Stimulated activated naive CD8-positive, alpha-beta T cell treated with anti-CD3 and anti-CD28 coated beads, Interleukin-15, amount 100 ng/mL, for 72 hours (primary cell): ENCODE data around the gene EDIL3.

ENCODE experiments used
- ATAC-seq: fragments of 150-1000 bp; cut with Tn5 transposase; 2 replicates; pipeline ENCODE4 v1.10.0; 2021; ENCODE audit warnings: mild to moderate bottlenecking, moderate library complexity
- DNase-seq, 2 donors: peaks; one replicate each; pipeline ENCODE4 v3.0.0; 2021 to 2022
- H3K27ac Mint-ChIP-seq, 2 donors: one replicate each; pipeline ENCODE4 v1.8.0; 2022; ENCODE audit warnings: mild to moderate bottlenecking in 2 of 2, mixed read lengths in 2 of 2, moderate library complexity in 2 of 2
- H3K27me3 Mint-ChIP-seq: one replicate; pipeline ENCODE4 v1.8.0; 2022; ENCODE audit warnings: mixed read lengths
- H3K4me1 Mint-ChIP-seq: one replicate; pipeline ENCODE4 v1.8.0; 2022; ENCODE audit warnings: mild to moderate bottlenecking, mixed read lengths
- H3K4me3 Mint-ChIP-seq, 2 donors: one replicate each; pipeline ENCODE4 v1.8.0; 2022; ENCODE audit warnings: mild to moderate bottlenecking in 2 of 2, mixed read lengths in 2 of 2, moderate library complexity in 1 of 2
- H3K9me3 Mint-ChIP-seq, 2 donors: one replicate each; pipeline ENCODE4 v1.8.0; 2022; ENCODE audit warnings: mixed read lengths in 2 of 2

Gene EDIL3, protein sequence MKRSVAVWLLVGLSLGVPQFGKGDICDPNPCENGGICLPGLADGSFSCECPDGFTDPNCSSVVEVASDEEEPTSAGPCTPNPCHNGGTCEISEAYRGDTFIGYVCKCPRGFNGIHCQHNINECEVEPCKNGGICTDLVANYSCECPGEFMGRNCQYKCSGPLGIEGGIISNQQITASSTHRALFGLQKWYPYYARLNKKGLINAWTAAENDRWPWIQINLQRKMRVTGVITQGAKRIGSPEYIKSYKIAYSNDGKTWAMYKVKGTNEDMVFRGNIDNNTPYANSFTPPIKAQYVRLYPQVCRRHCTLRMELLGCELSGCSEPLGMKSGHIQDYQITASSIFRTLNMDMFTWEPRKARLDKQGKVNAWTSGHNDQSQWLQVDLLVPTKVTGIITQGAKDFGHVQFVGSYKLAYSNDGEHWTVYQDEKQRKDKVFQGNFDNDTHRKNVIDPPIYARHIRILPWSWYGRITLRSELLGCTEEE

DNA sequence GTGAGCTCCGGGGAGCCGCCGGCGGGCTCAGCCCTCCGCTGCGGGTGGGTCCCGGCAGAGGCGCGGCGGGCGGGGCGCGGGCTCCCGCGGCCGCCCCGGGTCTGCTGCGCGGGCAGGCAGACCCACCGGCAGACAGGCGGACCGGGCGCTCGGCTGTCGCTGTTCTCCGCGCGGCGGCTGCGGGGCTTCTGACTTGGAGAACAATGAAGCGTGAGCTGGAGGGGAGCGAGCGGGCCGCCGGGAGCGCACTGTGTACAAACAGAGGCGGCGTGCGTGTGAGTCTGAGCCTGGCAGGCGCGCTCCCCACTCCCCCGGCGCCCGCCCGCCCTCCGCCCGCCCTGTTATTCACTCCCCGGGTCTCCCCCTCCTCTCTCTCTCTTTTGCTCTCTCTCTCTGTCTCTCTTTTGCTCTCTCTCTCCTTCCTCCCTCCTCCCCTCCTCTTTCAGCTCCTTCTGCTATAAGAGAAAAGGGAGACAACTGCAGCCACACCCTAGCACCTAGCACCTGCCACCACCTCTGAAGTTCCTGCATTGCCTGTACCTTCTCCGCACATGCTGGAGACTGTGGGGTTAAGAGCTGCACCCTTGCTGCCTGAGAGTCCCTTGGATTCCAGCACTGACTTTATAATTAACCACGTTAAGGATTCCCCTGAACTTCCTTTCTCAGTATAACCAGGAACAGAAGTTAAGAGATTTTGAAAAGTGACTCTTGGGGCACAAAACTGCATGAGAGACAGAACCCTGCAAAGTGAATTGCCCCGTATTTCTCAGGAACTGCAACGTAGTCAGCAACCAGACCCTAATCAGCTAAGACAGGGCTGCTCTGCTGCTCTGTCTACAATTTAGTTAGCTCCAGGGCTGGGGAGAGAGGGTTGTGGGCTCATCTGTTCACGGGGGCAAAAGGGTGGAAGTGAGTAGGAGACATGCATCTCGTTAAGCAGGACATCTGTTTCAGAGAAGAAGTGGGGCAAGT lies at the start of gene EDIL3:
EDIL3 (minus strand) TSS at position 277 of the 972 bp plus-strand sequence. CDS start 506 bp downstream, outside the sequence.
- H3K4me3 Mint-ChIP-seq = peak within 1 kb of the TSS; percentile 31 to 32
- DNase-seq (no peak), ATAC-seq (peak; percentile 35)
- no peak within 1 kb of the TSS for H3K27ac Mint-ChIP-seq
- no peaks in the 10 kb centered on the region for H3K9me3 Mint-ChIP-seq
- peaks cover 24% of the 10 kb centered on the region for H3K4me1 Mint-ChIP-seq
- H3K27me3 Mint-ChIP-seq = peaks cover 52% of the 10 kb centered on the region

DNA sequence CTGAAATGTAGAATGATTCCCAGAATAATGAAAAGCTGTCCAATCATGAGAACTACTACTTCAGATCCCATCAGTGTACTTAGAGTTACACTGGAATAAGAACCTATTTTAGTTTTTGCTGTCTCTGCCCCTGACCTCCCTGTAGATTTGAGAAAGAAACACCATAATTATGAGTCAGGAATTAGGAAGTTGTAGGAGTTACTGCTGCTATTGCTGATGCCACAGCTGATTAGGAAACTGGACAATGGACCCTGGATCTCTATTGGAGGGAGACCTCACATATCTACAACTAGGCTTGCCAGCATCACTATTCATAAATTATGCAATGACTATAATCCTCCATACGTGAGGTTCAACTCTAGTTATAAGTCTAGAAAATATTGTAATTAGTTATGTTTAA lies 48.8 kb upstream of the EDIL3 start:
- DNase-seq (no peak), ATAC-seq (no peak)
- no peak overlapping the region for H3K27ac Mint-ChIP-seq
- no peaks in the 10 kb centered on the region for H3K9me3 Mint-ChIP-seq
- no peak overlapping the region for H3K4me3 Mint-ChIP-seq
- no peaks in the 10 kb centered on the region for H3K27me3 Mint-ChIP-seq
- H3K4me1 Mint-ChIP-seq = no peaks in the 10 kb centered on the region

DNA sequence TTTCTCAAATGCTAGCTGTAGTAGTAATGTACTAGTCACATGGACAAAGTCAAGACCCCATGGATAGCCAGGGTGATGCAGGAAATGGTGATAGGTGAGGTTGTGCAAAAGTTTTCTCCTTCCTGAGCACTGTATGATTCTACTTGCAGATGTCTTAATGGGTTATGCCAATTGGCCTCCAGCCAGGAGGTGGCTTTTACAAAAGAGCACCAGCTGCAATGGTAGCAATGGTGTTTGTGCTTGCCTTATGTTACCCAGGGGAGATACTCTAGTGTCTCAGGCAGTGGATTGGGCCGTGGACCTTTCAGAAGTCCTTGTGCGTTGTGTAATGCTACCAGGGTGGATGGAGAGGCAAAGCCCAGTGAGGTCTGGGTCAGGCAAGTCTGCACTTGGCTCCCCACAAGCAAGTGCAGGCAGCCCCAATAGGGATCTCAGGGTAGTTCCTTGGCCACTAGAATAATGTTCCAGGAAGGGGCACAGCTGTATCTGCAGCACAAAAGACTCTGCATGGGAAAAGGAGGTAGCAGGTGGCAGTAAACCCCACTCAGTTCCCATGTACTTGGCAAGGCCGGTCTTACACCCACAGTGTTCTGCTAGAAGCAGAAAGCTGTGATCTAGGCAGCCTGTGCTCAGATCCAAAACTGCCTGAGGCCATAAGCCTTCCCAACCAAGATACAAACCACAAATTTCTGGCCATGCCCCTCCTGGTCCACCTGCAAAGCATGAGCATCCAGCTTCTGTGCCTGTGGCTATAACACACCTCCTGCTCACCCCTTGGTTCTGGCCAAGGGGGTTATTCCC lies 46.4 kb upstream of the EDIL3 start:
- ATAC-seq = peak; percentile 9
- Mint-ChIP-seq H3K4me1 (no peaks in the 10 kb centered on the region), H3K9me3 (no peaks in the 10 kb centered on the region), H3K27ac (no peak overlapping the region), H3K27me3 (no peaks in the 10 kb centered on the region), H3K4me3 (no peak overlapping the region)
- DNase-seq = no peak

DNA sequence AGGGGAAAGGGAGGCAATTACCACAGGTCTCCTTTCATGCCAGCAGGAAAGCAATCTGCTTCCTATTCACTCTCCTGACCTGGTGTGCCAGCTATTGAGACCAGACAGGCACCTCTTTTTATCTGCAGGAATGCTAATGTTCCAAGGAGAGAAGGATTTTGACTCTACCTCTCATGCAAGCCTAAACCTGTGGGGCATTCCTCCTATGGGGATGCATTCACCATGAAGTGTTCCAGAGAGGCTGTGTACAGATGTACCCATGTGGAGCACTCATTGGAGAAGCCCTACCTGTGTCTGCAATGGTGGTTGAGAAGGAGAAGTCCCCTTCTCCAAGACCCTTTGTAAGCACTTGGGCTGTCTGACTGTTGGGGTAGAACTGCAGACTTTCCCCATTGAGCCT lies 45.4 kb upstream of the EDIL3 start:
- Mint-ChIP-seq H3K27ac (no peak overlapping the region), H3K9me3 (no peaks in the 10 kb centered on the region), H3K4me1 (no peaks in the 10 kb centered on the region), H3K4me3 (no peak overlapping the region), H3K27me3 (no peaks in the 10 kb centered on the region)
- DNase-seq (no peak), ATAC-seq (no peak)

DNA sequence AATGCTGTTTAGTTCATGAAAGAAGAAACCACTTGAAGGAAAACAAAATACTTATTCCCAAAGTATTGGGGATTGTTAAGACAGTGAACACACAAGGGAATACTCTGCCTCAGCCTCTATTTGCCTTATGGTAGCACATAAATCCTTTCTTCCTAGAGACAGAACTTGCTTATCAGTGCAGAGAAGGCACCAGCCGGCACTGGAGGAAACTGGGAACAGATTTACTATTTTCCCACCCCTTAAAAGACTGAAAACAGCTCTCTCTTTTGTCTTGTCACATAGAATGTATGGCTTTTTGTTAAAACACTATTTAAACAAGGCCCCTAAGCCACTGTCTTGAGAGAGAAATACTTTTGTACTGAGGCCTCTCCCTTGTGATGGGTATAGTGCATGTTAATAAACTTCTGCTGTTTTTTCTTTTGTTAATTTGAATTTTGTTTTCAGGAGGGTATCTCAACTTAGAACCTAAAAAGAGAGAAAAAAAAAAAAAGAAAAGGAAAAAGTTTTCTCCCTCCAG lies 40.7 kb upstream of the EDIL3 start:
- DNase-seq (no peak), ATAC-seq (no peak)
- H3K27me3 Mint-ChIP-seq = no peaks in the 10 kb centered on the region
- H3K27ac Mint-ChIP-seq = no peak overlapping the region
- no peak overlapping the region for H3K4me3 Mint-ChIP-seq
- H3K9me3 Mint-ChIP-seq = peaks cover 6 to 7% of the 10 kb centered on the region in 2 donors
- H3K4me1 Mint-ChIP-seq = no peaks in the 10 kb centered on the region

DNA sequence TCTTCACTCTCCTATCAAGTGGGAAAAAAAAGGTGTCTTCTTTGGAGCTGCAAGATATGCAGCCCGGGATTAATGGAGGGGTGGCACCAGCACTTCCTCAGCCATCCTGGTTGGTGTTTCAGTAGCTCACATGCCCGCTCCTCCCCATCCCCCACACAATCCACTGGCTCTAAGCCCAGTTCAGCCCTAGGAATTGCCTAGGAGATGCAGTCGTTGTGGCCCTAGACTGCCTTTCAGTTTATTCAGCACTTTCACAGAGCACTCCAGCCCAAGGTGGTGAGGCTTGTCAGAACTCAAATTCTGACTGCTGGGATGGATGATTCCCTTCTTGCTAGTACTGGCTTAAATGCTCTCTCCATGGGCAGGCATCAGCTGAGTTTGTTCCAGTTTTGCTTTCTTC lies 35.1 kb upstream of the EDIL3 start:
- no peaks in the 10 kb centered on the region for H3K4me1 Mint-ChIP-seq
- no peaks in the 10 kb centered on the region for H3K27me3 Mint-ChIP-seq
- no peak overlapping the region for H3K27ac Mint-ChIP-seq
- H3K4me3 Mint-ChIP-seq = no peak overlapping the region
- DNase-seq (no peak), ATAC-seq (no peak)
- H3K9me3 Mint-ChIP-seq = peaks cover 4 to 5% of the 10 kb centered on the region in 2 donors

DNA sequence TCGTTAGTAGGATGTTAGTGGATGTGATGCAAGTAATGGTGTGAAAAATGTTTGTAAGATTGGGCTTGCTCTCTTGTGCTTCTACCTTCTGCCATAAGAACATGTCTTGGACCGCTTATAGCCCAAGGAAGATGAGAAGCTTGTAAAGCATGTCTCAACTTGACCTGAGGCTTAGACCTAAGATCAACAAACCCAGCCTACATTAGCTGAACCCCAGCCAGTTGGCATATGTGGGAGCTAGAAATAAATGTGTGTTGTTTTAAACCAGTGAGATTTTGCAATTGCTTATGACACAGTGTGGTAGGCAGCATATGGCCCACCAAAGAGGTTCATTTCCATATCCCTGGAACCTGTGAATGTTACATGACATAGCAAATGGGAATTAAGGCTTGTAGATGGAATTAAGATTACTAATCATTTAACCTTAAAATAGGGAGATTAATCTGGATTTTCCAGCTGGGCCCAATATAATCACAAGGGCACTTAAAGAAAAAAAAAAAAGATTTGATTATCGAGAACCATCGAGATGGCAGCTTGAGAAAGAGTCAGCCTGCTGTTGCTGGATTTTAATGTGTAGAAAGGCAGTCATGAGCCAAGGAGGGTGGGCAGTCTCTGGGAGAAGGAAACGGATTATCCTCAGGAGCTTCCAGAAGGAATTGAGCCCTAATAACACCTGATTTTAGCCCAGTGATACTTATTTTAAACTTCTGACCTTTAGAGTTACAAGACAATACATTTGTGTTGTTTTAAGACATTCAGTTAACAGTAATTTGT lies 27.3 kb upstream of the EDIL3 start:
- no peak for ATAC-seq

DNA sequence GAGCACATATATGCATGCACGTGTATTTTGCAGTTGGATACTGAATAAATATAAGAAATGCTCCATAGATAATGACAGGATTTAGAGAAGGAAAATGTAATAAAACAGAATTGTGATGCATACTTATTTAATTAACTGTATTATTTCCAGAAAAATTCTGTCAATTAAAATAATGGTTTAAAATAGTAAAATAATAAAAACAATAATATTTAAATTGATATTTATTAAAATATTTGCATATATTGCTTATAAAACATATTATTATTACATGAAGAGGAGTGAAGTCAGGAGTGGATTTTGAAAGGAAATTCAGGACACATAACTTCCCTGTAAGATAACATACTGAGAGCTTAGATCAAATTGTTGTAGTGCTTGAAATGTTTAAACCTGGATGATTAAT lies 21.4 kb upstream of the EDIL3 start:
- Mint-ChIP-seq H3K27me3 (no peaks in the 10 kb centered on the region), H3K27ac (no peak overlapping the region)

More for the DNA sequence above, 27.3 kb upstream of the EDIL3 start:
- DNase-seq = no peak
- no peaks in the 10 kb centered on the region for H3K27me3 Mint-ChIP-seq
- H3K9me3 Mint-ChIP-seq = no peaks in the 10 kb centered on the region
- no peak overlapping the region for H3K27ac Mint-ChIP-seq
- no peak overlapping the region for H3K4me3 Mint-ChIP-seq
- H3K4me1 Mint-ChIP-seq = no peaks in the 10 kb centered on the region

DNA sequence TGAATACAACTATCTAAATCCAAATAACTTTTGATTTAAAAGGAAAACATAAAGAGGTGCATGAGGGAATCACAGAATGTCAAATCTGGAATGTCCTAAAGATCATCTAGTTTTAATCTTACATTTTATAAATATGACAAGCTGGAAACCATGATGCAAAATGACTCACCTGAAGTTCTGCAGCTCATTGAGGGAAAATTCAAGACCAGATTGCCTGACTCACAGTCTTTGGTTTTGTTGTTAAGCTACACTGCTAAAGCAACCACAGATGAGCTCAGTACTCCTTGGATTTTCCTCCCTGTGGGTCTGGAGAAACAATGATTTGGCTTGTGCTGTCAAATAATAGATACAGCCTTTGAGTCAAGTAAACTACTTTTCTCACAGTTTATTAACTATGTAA lies 19.1 kb upstream of the EDIL3 start:
- no peak for DNase-seq
- no peaks in the 10 kb centered on the region for H3K27me3 Mint-ChIP-seq

More for the DNA sequence above, 21.4 kb upstream of the EDIL3 start:
- DNase-seq = no peak
- ATAC-seq = no peak
- H3K9me3 Mint-ChIP-seq = no peaks in the 10 kb centered on the region
- no peak overlapping the region for H3K4me3 Mint-ChIP-seq
- H3K4me1 Mint-ChIP-seq = no peaks in the 10 kb centered on the region

DNA sequence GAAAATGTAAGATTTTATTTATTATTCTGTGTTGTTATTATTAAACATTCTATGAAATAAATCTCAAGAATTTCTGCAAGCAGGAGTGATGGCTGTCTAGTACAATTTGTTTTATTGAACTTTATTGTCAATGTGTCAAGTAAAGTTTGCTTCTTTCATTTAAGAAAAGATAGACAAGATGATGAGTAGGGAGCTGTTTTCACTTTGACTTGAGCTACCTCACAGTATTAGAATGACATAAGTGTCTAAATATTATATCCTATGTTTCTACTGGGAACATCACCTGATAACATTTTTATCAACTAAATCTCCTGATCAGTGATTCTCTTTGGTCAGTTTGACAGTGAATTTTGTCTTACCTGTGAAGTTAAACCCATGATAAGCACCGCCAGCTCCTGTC lies 12.7 kb upstream of the EDIL3 start:
- Mint-ChIP-seq H3K27ac (no peak overlapping the region), H3K4me3 (no peak overlapping the region), H3K9me3 (peaks cover 0 to 3% of the 10 kb centered on the region in 2 donors), H3K4me1 (no peaks in the 10 kb centered on the region), H3K27me3 (no peaks in the 10 kb centered on the region)
- ATAC-seq (no peak), DNase-seq (no peak)

More for the DNA sequence above, 19.1 kb upstream of the EDIL3 start:
- Mint-ChIP-seq H3K9me3 (no peaks in the 10 kb centered on the region), H3K4me1 (no peaks in the 10 kb centered on the region), H3K4me3 (no peak overlapping the region), H3K27ac (no peak overlapping the region)
- no peak for ATAC-seq

DNA sequence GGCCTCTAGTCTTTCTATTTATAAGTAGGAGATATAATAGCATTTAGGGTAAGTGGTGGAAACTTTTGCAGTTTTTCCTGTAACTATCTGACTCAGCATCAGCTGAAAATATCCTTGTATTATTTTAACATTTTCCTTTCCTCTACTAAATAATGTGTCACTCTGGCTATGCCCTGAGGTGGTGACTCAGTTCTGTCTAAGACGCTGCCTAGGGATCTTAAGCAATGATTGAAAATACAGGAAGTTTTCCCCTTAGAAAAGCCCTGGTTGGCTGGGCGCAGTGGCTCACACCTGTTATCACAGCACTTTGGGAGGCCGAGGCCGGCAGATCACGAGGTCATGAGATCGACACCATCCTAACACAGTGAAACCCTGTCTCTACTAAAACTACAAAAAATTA lies 9.3 kb upstream of the EDIL3 start:
- ATAC-seq = no peak
- DNase-seq = no peak
- Mint-ChIP-seq H3K9me3 (peaks cover 0 to 3% of the 10 kb centered on the region in 2 donors), H3K27me3 (no peaks in the 10 kb centered on the region), H3K4me3 (no peak overlapping the region), H3K27ac (no peak overlapping the region), H3K4me1 (no peaks in the 10 kb centered on the region)

DNA sequence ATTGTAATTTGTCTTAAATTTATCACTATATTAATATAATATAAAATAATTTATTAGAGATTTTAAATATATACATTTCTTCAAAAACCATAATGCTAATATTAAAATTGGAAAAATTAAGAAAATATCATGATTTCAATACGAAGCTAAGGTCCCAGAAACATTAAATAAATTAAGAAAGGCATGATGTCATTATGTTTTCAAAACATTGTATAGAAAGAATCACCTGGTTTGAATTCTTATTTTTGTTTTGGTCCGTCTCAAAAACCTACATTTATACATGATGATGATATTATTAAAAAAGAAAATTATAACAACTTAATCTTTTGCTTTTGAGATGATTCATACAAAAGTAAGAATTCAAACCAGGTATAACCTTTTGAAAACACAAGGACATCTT lies 8.2 kb upstream of the EDIL3 start:
- H3K27ac Mint-ChIP-seq = no peak overlapping the region
- H3K27me3 Mint-ChIP-seq = no peaks in the 10 kb centered on the region
- DNase-seq (no peak), ATAC-seq (no peak)
- H3K4me1 Mint-ChIP-seq = no peaks in the 10 kb centered on the region
- H3K4me3 Mint-ChIP-seq = no peak overlapping the region
- peaks cover 0 to 3% of the 10 kb centered on the region in 2 donors for H3K9me3 Mint-ChIP-seq

DNA sequence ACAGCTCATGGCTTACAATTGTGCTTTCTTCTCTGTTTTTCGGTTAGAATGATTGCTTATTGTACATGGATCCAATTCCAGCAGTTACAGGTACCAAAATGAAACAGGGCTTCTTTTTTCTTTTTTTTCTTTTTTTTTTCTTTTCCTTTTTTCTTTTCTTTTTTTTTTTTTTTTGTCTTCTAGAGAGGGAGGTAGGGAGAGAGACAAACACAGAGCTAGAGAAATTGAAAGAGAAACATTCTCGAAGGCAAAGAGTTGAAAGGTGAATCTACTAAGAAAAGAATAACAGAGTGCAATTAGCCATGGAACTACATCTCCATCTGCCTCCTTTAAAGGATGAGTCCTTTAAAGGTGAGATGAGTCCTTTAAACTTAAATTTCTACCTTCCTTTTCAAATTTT lies 1.0 kb upstream of the EDIL3 start:
- Mint-ChIP-seq H3K4me1 (peaks cover 24% of the 10 kb centered on the region), H3K27me3 (peaks cover 52% of the 10 kb centered on the region), H3K4me3 (no peak overlapping the region), H3K27ac (no peak overlapping the region), H3K9me3 (no peaks in the 10 kb centered on the region)
- DNase-seq (no peak), ATAC-seq (no peak)

DNA sequence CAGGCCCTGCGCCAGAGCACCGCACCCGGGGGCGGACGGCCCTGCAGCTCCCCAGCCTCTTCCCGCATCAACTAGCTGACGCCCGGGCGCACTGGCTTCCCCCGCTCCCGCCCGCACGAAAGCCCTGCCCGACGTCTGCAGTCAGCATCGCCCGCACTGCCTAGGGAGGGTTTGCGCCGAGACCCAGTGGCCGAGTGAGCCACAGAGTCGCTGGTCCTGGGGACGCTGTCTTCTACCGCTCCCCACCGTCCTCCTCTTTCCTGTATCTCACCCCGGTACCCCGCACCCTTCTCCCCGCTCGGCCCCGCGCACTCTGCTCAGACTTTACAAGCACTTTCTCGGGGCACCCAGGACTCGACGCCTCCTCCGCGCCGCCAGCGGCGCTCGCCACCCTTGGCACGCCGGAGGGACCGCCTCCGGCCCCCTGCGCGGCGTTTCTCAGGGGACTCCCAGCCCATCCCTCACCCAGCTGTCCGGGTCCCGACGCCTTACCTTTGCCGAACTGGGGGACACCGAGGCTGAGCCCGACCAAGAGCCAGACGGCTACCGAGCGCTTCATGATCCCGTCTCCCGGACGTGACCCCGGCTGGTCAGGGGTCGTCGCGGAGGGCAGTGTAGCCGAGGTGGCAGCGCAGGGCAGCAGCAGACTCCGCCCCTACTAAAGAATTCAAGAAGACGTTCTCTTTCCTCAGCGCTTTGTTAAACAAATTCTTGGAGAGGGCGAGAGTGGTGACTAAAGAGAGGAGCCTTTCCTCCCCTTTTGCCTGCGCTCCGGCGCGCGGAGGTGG lies 670 bp downstream of the EDIL3 start:
- Mint-ChIP-seq H3K4me1 (peaks cover 24% of the 10 kb centered on the region), H3K27ac (no peak overlapping the region), H3K27me3 (peaks cover 52% of the 10 kb centered on the region), H3K4me3 (peak overlapping the region; percentile 31 to 32), H3K9me3 (no peaks in the 10 kb centered on the region)
- ATAC-seq (peak; percentile 37), DNase-seq (no peak)
